Lower lobe of right lung (tissue), 2 donors: ENCODE data around the gene ASTN2. TPM values are rescaled to one million over a fixed set of nuclear protein-coding genes. Genes with fewer than 3 reads are reported as not detected.

Source experiments
- ATAC-seq, 2 donors: fragments of 200-7000 bp; cut with Tn5 transposase; one replicate each; pipeline ENCODE4 v1.9.1; 2020 to 2022; ENCODE audit warnings: mild to moderate bottlenecking in 2 of 2, moderate library complexity in 2 of 2
- DNase-seq: peaks from one replicate; pipeline ENCODE4 v3.0.0-alpha.2; 2020
- H3K27ac ChIP-seq: fragments of 200-600 bp; one replicate; pipeline ENCODE4 v1.8.0; 2022
- H3K27me3 ChIP-seq: fragments of 200-600 bp; one replicate; pipeline ENCODE4 v1.8.0; 2022; ENCODE audit warnings: low read depth
- H3K36me3 ChIP-seq: fragments of 200-600 bp; one replicate; pipeline ENCODE4 v1.8.0; 2022; ENCODE audit warnings: mild to moderate bottlenecking
- H3K4me1 ChIP-seq: fragments of 200-600 bp; one replicate; pipeline ENCODE4 v1.8.0; 2022
- H3K4me3 ChIP-seq: fragments of 200-600 bp; one replicate; pipeline ENCODE4 v1.8.0; 2022; ENCODE audit warnings: mild to moderate bottlenecking
- H3K9me3 ChIP-seq: fragments of 200-600 bp; one replicate; pipeline ENCODE4 v1.8.0; 2022
- CTCF ChIP-seq: fragments of 200-600 bp; IDR thresholded peaks from one replicate; pipeline ENCODE4 v1.8.0; 2022; ENCODE audit warnings: antibody characterized with exemption, mild to moderate bottlenecking
- intact Hi-C: fragments of 100-400 bp; cut with DNase I; formaldehyde crosslinking; loops from one replicate; pipeline ENCODE4 v1.11.0; 2022
- total RNA-seq: library from RNA; stranded (reverse); fragmentation: NEBNext Ultra II Directional; extraction: Animal tissue kit (Norgen Biotek cat#: 25700); gene quantifications from one replicate; pipeline ENCODE4 v1.2.1, GENCODE V29; 2021
- donor health status: DM: no; HTN: yes; CAD: no; lungs with severe emphysema.

The ASTN2 gene
- total RNA-seq, 1 donor from 2014 or later = 4.3 TPM

GRCh38 chr9:117081641-117082317, 333.1 kb downstream of the ASTN2 start:
- TF ChIP-seq CTCF = no peak
- H3K36me3 ChIP-seq = no peaks in the 10 kb centered on the region
- H3K4me1 ChIP-seq = no peaks in the 10 kb centered on the region
- intact Hi-C loops = no loop called here
- no peak for ATAC-seq
- no peak for DNase-seq
- no peaks in the 10 kb centered on the region for H3K27me3 ChIP-seq
- no peak overlapping the region for H3K4me3 ChIP-seq
- no peak overlapping the region for H3K27ac ChIP-seq
- H3K9me3 ChIP-seq = no peaks in the 10 kb centered on the region

- Histone ChIP-seq H3K27me3 (no peaks in the 10 kb centered on the region), H3K4me1 (no peaks in the 10 kb centered on the region), H3K36me3 (no peaks in the 10 kb centered on the region), H3K27ac (no peak overlapping the region), H3K4me3 (no peak overlapping the region), H3K9me3 (no peaks in the 10 kb centered on the region)
- ATAC-seq (no peak), DNase-seq (no peak)
- intact Hi-C loops = no loop called here
- TF ChIP-seq CTCF = no peak
Observed at GRCh38 chr9:117080765-117081390, 334.0 kb downstream of the ASTN2 start.

- no peaks in the 10 kb centered on the region for H3K9me3 ChIP-seq
- H3K4me1 ChIP-seq = no peaks in the 10 kb centered on the region
- TF ChIP-seq CTCF = no peak
- H3K27ac ChIP-seq = no peak overlapping the region
- ATAC-seq = no peak
- no peaks in the 10 kb centered on the region for H3K36me3 ChIP-seq
- no peak for DNase-seq
- intact Hi-C loops = no loop called here
- H3K4me3 ChIP-seq = no peak overlapping the region
- H3K27me3 ChIP-seq = no peaks in the 10 kb centered on the region
Observed at GRCh38 chr9:117076571-117077290, 338.1 kb downstream of the ASTN2 start.

GRCh38 chr9:117075636-117076035, 339.2 kb downstream of the ASTN2 start:
- TF ChIP-seq CTCF = no peak
- Histone ChIP-seq H3K27me3 (no peaks in the 10 kb centered on the region), H3K9me3 (no peaks in the 10 kb centered on the region), H3K36me3 (no peaks in the 10 kb centered on the region), H3K4me1 (no peaks in the 10 kb centered on the region), H3K4me3 (no peak overlapping the region), H3K27ac (no peak overlapping the region)
- no peak for ATAC-seq
- intact Hi-C loops = no loop called here
- no peak for DNase-seq

GRCh38 chr9:117074784-117075520, 339.9 kb downstream of the ASTN2 start:
- intact Hi-C loops = no loop called here
- Histone ChIP-seq H3K4me1 (no peaks in the 10 kb centered on the region), H3K27me3 (no peaks in the 10 kb centered on the region), H3K4me3 (no peak overlapping the region), H3K36me3 (no peaks in the 10 kb centered on the region), H3K27ac (no peak overlapping the region), H3K9me3 (no peaks in the 10 kb centered on the region)
- no peak for TF ChIP-seq CTCF
- ATAC-seq = no peak
- no peak for DNase-seq
